Erythroblast (primary cell): ENCODE measurements around the gene CMIP.

ENCODE experiments used
- GATA1 ChIP-seq: IDR thresholded peaks from 2 replicates; pipeline ENCODE4 v1.6.1; 2011; ENCODE audit warnings: low read depth, mild to moderate bottlenecking, control low read depth, low read length, moderate library complexity
- POLR2A ChIP-seq: IDR thresholded peaks from 2 replicates; pipeline ENCODE4 v1.6.1; 2011; ENCODE audit warnings: mild to moderate bottlenecking, low read length

DNA sequence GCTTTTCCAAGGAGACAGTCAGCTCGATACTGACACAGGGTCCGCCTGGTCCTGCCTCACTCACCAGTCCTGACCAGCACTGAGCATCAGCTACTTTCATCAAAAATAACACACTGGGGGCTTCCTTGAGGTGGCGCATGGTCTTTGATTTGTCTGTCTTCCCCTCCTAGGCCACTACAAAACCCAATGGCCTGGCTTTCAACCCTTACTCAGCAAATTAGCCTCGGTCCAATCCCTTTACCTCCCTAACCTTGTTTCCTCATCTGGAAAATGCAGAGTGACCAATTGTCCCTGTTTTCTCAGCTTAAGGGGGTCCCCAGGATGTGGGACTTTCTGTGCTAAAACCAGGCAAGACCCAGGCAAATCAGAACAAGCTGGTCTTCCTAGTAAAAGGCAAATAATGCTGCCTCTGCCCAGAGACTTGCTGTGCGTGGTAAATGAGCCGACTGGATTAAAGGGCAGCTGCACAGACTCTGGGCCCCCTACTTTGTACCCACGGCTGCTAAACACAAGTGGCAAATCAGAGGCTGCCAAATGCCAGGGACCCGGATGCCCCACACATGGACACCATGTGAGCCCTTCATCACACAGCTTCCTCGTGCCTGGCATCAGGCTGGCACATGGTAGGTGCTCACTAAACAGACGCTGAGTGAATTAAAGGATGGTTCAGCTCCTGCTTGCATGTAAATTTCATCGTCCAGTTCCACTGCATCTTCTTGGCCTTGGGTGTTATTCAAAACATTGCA, 31.2 kb upstream of the CMIP start:
- TF ChIP-seq POLR2A (no peak), GATA1 (no peak)
